ENCODE measurements around the gene TSKU. TPM values are rescaled to one million over a fixed set of nuclear protein-coding genes. Genes with fewer than 3 reads are reported as not detected.

TSKU gene
- total and polyA plus RNA-seq, 9 of the 15 experiments (the other 6 are each of a cell fraction or from before 2014, with no cell fraction given): 0.60 to 11.9 (median 8.4) TPM

GRCh38 chr11:76810151-76810853 is 27.1 kb downstream of the TSKU start (continued):
- TF ChIP-seq, protein P1, sequence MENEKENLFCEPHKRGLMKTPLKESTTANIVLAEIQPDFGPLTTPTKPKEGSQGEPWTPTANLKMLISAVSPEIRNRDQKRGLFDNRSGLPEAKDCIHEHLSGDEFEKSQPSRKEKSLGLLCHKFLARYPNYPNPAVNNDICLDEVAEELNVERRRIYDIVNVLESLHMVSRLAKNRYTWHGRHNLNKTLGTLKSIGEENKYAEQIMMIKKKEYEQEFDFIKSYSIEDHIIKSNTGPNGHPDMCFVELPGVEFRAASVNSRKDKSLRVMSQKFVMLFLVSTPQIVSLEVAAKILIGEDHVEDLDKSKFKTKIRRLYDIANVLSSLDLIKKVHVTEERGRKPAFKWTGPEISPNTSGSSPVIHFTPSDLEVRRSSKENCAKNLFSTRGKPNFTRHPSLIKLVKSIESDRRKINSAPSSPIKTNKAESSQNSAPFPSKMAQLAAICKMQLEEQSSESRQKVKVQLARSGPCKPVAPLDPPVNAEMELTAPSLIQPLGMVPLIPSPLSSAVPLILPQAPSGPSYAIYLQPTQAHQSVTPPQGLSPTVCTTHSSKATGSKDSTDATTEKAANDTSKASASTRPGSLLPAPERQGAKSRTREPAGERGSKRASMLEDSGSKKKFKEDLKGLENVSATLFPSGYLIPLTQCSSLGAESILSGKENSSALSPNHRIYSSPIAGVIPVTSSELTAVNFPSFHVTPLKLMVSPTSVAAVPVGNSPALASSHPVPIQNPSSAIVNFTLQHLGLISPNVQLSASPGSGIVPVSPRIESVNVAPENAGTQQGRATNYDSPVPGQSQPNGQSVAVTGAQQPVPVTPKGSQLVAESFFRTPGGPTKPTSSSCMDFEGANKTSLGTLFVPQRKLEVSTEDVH (IDR thresholded peaks at IDR 0.05; ENCODE audit: low read depth, partially characterized antibody): no peak
- TF ChIP-seq, protein P2, sequence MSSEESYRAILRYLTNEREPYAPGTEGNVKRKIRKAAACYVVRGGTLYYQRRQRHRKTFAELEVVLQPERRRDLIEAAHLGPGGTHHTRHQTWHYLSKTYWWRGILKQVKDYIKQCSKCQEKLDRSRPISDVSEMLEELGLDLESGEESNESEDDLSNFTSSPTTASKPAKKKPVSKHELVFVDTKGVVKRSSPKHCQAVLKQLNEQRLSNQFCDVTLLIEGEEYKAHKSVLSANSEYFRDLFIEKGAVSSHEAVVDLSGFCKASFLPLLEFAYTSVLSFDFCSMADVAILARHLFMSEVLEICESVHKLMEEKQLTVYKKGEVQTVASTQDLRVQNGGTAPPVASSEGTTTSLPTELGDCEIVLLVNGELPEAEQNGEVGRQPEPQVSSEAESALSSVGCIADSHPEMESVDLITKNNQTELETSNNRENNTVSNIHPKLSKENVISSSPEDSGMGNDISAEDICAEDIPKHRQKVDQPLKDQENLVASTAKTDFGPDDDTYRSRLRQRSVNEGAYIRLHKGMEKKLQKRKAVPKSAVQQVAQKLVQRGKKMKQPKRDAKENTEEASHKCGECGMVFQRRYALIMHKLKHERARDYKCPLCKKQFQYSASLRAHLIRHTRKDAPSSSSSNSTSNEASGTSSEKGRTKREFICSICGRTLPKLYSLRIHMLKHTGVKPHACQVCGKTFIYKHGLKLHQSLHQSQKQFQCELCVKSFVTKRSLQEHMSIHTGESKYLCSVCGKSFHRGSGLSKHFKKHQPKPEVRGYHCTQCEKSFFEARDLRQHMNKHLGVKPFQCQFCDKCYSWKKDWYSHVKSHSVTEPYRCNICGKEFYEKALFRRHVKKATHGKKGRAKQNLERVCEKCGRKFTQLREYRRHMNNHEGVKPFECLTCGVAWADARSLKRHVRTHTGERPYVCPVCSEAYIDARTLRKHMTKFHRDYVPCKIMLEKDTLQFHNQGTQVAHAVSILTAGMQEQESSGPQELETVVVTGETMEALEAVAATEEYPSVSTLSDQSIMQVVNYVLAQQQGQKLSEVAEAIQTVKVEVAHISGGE (CRISPR knock-in tag; IDR thresholded peaks at IDR 0.05): no peak
- TF ChIP-seq PML (IDR thresholded peaks at IDR 0.05; ENCODE audit: low read length): no peak
- TF ChIP-seq ZNF24 (IDR thresholded peaks at IDR 0.05): no peak
- TF ChIP-seq CC2D1A (IDR thresholded peaks at IDR 0.05): no peak
- TF ChIP-seq RBM39 (optimal IDR thresholded peaks at IDR 0.05; ENCODE audit: low read depth, low read length): no peak
- peak; percentile 50; the same call in 1 of the 2 replicates for TF ChIP-seq ZNF592 (IDR thresholded peaks at IDR 0.05)
- no peak for TF ChIP-seq RBM34 (IDR thresholded peaks at IDR 0.05; ENCODE audit: borderline replicate concordance, insufficient read depth, low read length)
- no peak for TF ChIP-seq ZNF668 (CRISPR knock-in tag; IDR thresholded peaks at IDR 0.05)
- no peak for TF ChIP-seq ZNF77 (CRISPR knock-in tag; IDR thresholded peaks at IDR 0.05)
- 0 out of 2 replicates have a peak, but pooled peaks have one; percentile 24 for TF ChIP-seq JUND (IDR thresholded peaks at IDR 0.05; ENCODE audit: borderline replicate concordance, low read depth, low read length)
- TF ChIP-seq JUND (tag; IDR thresholded peaks at IDR 0.05; ENCODE audit: borderline replicate concordance, low read depth, low read length): no peak; the same call in 2 of the 3 replicates
- peak; percentile 31; the same call in 1 of the 2 replicates for TF ChIP-seq NBN (IDR thresholded peaks at IDR 0.05; ENCODE audit: low read depth)
- TF ChIP-seq, protein P3, sequence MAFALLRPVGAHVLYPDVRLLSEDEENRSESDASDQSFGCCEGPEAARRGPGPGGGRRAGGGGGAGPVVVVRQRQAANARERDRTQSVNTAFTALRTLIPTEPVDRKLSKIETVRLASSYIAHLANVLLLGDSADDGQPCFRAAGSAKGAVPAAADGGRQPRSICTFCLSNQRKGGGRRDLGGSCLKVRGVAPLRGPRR (CRISPR knock-in tag; IDR thresholded peaks at IDR 0.05): no peak
- TF ChIP-seq ZNF175 (CRISPR knock-in tag; IDR thresholded peaks at IDR 0.05; ENCODE audit: low read depth): no peak
- no peak for TF ChIP-seq CBFA2T2 (conservative IDR thresholded peaks at IDR 0.05)

Measured in K562 (cell line).